ENCODE results near the gene CLN5.

CLN5 gene

GRCh38 chr13:77022341-77022740 is 30.5 kb downstream of the CLN5 start:
- DNase-seq, result no peak

GRCh38 chr13:77026255-77026860 is 34.5 kb downstream of the CLN5 start:
- DNase-seq, result no peak

- DNase-seq, result peak; percentile 22
These were observed 35.2 kb downstream of the CLN5 start, which contains the start of gene FBXL3 for GRCh38 chr13:77026861-77027621. FBXL3 (minus strand) TSS chr13:77027159; CDS start chr13:77021860, 5,299 bp downstream.

- no peak for DNase-seq
These were observed 36.3 kb downstream of the CLN5 start for GRCh38 chr13:77028202-77028601.

- no peak for DNase-seq
These were observed 37.6 kb downstream of the CLN5 start for GRCh38 chr13:77029436-77029835.

GRCh38 chr13:77031656-77032243 is 39.9 kb downstream of the CLN5 start:
- DNase-seq, result no peak

GRCh38 chr13:77033717-77034302 is 41.9 kb downstream of the CLN5 start:
- no peak for DNase-seq

GRCh38 chr13:77034881-77035280 is 43.0 kb downstream of the CLN5 start:
- no peak for DNase-seq

- no peak for DNase-seq
These were observed 44.4 kb downstream of the CLN5 start for GRCh38 chr13:77036279-77036678.

GRCh38 chr13:77038907-77039480 is 47.1 kb downstream of the CLN5 start:
- no peak for DNase-seq

GRCh38 chr13:77040076-77040475 is 48.2 kb downstream of the CLN5 start:
- no peak for DNase-seq

- DNase-seq, result no peak
These were observed 49.0 kb downstream of the CLN5 start for GRCh38 chr13:77040835-77041234.

GRCh38 chr13:77042566-77043177 is 50.8 kb downstream of the CLN5 start:
- no peak for DNase-seq

- DNase-seq, result no peak
These were observed 55.9 kb downstream of the CLN5 start for GRCh38 chr13:77047649-77048343.

- DNase-seq, result no peak
These were observed 56.8 kb downstream of the CLN5 start for GRCh38 chr13:77048681-77049080.

- no peak for DNase-seq
These were observed 61.3 kb downstream of the CLN5 start for GRCh38 chr13:77053192-77053591.

Measured in cortex of kidney (tissue), 1 donor.